Skeletal muscle satellite cell (primary cell): Measurements from ENCODE around the gene PLP1.

ENCODE experiments used
- H3K27me3 ChIP-seq: 2 replicates; pipeline ENCODE4 v1.7.0; 2013; ENCODE audit warnings: low read length; ENCODE audit not compliant: control insufficient read depth, insufficient read depth
- H3K36me3 ChIP-seq: 2 replicates; pipeline ENCODE4 v1.7.0; 2013; ENCODE audit warnings: mild to moderate bottlenecking, control low read depth, low read length; ENCODE audit not compliant: insufficient read depth
- H3K4me1 ChIP-seq: 2 replicates; pipeline ENCODE4 v1.7.0; 2013; ENCODE audit warnings: low read length; ENCODE audit not compliant: control insufficient read depth, insufficient read depth
- H3K4me2 ChIP-seq: 2 replicates; pipeline ENCODE4 v1.7.0; 2013; ENCODE audit warnings: mild to moderate bottlenecking, low read length
- H3K4me3 ChIP-seq: 2 replicates; pipeline ENCODE4 v1.7.0; 2013; ENCODE audit warnings: low read length
- H3K9ac ChIP-seq: 2 replicates; pipeline ENCODE4 v1.7.0; 2013; ENCODE audit warnings: mild to moderate bottlenecking, low read depth, low read length, moderate library complexity
- H3K9me3 ChIP-seq: replicated peaks from 2 replicates; pipeline ENCODE4 v1.7.0; 2013; ENCODE audit warnings: mild to moderate bottlenecking, control low read depth, low read length

Gene PLP1

GRCh38 chrX:103831803-103832544 lies 55.3 kb downstream of the PLP1 start, which contains the start of gene RAB9B:
Gene RAB9B (minus strand): TSS chrX:103832257. CDS start chrX:103825784, 6,473 bp downstream.
- no peaks in the 10 kb centered on the region for H3K4me1 ChIP-seq
- H3K9me3 ChIP-seq: no peaks in the 10 kb centered on the region
- H3K36me3 ChIP-seq: no peaks in the 10 kb centered on the region
- H3K9ac ChIP-seq: peak within 1 kb of the TSS; percentile 51
- peak within 1 kb of the TSS; percentile 94 for H3K4me2 ChIP-seq
- peaks cover 47% of the 10 kb centered on the region for H3K27me3 ChIP-seq
- peak within 1 kb of the TSS; percentile 74 for H3K4me3 ChIP-seq

- H3K4me1 ChIP-seq: no peaks in the 10 kb centered on the region
- peaks cover 4% of the 10 kb centered on the region for H3K9me3 ChIP-seq
- no peak overlapping the region for H3K9ac ChIP-seq
- H3K4me2 ChIP-seq: no peak overlapping the region
- H3K4me3 ChIP-seq: no peak overlapping the region
- H3K27me3 ChIP-seq: peaks cover 48% of the 10 kb centered on the region
- H3K36me3 ChIP-seq: no peaks in the 10 kb centered on the region
Measured at GRCh38 chrX:103839404-103839803, 62.8 kb downstream of the PLP1 start.
